Memory B cell (primary cell): Measurements from ENCODE around the gene L1CAM.

Experiments used
- ATAC-seq: fragments of 150-1000 bp; cut with Tn5 transposase; 2 replicates; pipeline ENCODE4 v1.10.0; 2021; ENCODE audit warnings: low read depth, mild to moderate bottlenecking, moderate library complexity
- DNase-seq, 2 donors: peaks; one replicate each; pipeline ENCODE4 v3.0.0; 2022; ENCODE audit warnings: low spot score in 2 of 2
- H3K27ac Mint-ChIP-seq: one replicate; pipeline ENCODE4 v1.8.0; 2022; ENCODE audit warnings: mild to moderate bottlenecking, moderate library complexity, mixed read lengths
- H3K27me3 Mint-ChIP-seq: one replicate; pipeline ENCODE4 v1.8.0; 2022; ENCODE audit warnings: mixed read lengths
- H3K36me3 Mint-ChIP-seq: one replicate; pipeline ENCODE4 v1.8.0; 2022; ENCODE audit warnings: mild to moderate bottlenecking, mixed read lengths
- H3K4me1 Mint-ChIP-seq: one replicate; pipeline ENCODE4 v1.8.0; 2022; ENCODE audit warnings: mixed read lengths
- H3K4me3 Mint-ChIP-seq: one replicate; pipeline ENCODE4 v1.8.0; 2022; ENCODE audit warnings: mild to moderate bottlenecking, moderate library complexity, mixed read lengths
- H3K9me3 Mint-ChIP-seq: one replicate; pipeline ENCODE4 v1.8.0; 2022; ENCODE audit warnings: mixed read lengths

The L1CAM gene

DNA sequence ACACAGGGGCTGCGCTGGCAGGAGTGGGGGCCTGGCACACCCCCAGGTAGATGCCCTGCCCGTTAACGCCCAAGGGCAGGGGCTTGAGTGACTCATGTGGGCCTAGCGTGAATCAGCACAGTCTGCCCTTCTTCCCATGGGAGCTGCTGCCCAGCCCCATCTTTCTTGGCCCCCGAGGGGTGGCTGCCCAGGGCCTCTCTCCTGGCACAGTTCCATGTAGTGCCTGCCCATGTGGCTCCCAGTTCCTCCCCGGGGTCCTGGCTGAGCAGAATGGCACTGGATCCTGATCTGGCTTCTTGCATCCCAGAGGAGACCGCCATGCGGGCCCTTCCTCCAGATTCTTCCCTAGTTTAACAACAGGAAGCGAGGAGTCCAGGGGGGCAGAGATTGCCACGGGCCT lies 16.4 kb upstream of the L1CAM start:
- Mint-ChIP-seq H3K27me3 (no peaks in the 10 kb centered on the region), H3K9me3 (no peaks in the 10 kb centered on the region), H3K36me3 (peaks cover 2% of the 10 kb centered on the region), H3K4me3 (no peak overlapping the region), H3K27ac (no peak overlapping the region), H3K4me1 (peaks cover 33% of the 10 kb centered on the region)
- no peak for DNase-seq
- no peak for ATAC-seq

GRCh38 chrX:153901753-153902140 lies 15.8 kb upstream of the L1CAM start:
- Mint-ChIP-seq H3K27me3 (no peaks in the 10 kb centered on the region), H3K4me3 (peak overlapping the region; percentile 77), H3K27ac (peak overlapping the region; percentile 90), H3K9me3 (no peaks in the 10 kb centered on the region), H3K36me3 (peaks cover 2% of the 10 kb centered on the region), H3K4me1 (peaks cover 33% of the 10 kb centered on the region)
- no peak for DNase-seq
- no peak for ATAC-seq

DNA sequence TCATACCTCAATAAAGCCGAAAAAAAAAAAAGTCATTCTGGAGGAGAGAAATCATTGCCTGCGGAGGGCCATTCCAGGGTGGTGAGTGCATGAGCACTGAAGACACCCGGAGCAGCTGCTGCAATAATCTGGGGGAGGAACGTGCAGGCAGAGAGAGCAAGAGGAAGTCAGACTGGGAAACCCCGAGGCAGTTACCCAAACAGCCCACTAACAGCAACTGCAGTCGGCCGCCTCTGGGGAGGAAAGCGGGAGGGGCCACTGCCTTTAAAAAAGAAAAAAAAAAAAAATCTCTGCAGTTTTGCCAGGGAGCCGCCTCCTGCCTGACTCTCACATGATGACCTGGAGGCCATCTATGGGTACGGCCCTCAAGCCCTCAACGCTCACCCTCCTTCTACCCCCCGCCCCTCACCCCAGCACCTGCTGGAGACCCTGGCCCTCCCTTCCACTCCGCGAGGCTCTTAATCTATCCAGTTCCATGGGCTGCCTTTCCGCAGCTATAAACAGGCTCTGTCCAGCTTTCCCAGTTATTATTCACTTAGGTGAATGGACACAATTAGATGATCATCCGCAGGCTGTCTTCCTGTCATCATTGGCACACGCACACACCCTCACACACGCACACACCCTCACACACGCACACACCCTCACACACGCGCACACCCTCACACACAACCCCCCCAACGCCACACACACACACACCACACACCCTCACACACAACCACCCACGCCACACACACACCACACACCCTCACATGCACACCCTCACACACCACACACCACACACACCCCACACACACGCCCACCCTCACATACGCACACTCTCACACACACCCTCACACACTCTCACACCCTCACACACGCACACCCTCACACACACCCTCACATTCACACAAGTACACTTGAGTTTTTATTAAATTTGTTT lies 15.1 kb upstream of the L1CAM start:
- no peaks in the 10 kb centered on the region for H3K9me3 Mint-ChIP-seq
- peaks cover 33% of the 10 kb centered on the region for H3K4me1 Mint-ChIP-seq
- DNase-seq (peak in 1 of 2 donors; percentile 61), ATAC-seq (peak; percentile 93)
- H3K36me3 Mint-ChIP-seq = peaks cover 2% of the 10 kb centered on the region
- H3K4me3 Mint-ChIP-seq = peak overlapping the region; percentile 77
- no peaks in the 10 kb centered on the region for H3K27me3 Mint-ChIP-seq
- peak overlapping the region; percentile 90 for H3K27ac Mint-ChIP-seq

DNA sequence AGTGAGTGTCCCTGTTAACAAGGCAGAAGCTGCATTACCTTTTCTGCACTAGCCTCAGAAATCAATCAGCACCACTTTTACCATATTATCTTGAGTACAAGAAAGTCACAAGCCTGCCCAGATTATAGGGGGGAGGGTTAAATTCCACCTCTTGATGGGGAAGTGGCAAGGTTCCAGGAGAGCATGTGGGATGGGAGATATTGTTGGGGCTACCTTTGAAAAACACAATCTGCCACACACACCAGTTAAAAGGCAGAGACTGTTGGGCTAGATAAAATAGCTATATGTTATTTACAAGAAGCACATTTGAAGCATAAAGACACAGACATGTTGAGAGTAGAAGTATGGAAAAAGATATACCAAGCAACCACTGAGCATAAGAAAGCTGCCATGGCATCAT lies 11.9 kb upstream of the L1CAM start:
- Mint-ChIP-seq H3K9me3 (no peaks in the 10 kb centered on the region), H3K27ac (no peak overlapping the region), H3K27me3 (no peaks in the 10 kb centered on the region), H3K36me3 (peaks cover 2% of the 10 kb centered on the region), H3K4me3 (no peak overlapping the region), H3K4me1 (peaks cover 21% of the 10 kb centered on the region)
- ATAC-seq = no peak
- no peak for DNase-seq

GRCh38 chrX:153889123-153889522 lies 3.1 kb upstream of the L1CAM start:
- Mint-ChIP-seq H3K36me3 (no peaks in the 10 kb centered on the region), H3K27ac (no peak overlapping the region), H3K4me1 (peaks cover 15% of the 10 kb centered on the region), H3K27me3 (peaks cover 3% of the 10 kb centered on the region), H3K4me3 (no peak overlapping the region), H3K9me3 (no peaks in the 10 kb centered on the region)
- ATAC-seq = no peak
- DNase-seq = no peak

DNA sequence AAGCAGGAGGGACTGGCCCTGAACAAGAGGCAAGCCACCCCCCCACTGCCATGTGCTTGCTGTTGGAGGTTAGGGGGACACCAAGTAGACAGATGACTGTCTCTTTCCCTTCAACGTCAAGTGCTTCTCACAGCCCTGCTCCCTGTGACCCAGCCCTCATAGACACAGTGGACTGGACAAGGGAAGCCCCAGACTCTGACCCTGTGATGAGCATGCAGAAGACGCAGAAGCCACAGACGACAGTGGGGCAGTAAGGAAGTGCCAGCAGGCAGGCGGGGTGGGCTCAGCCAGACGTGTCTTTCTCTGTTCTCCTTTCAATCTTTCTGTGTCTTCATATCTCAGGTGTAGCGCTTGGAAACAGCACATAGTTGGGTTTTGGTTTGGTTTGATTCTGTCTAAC lies 2.4 kb upstream of the L1CAM start:
- DNase-seq (peak; percentile 25 to 44), ATAC-seq (peak; percentile 87)
- Mint-ChIP-seq H3K4me1 (peaks cover 13% of the 10 kb centered on the region), H3K27ac (no peak overlapping the region), H3K9me3 (no peaks in the 10 kb centered on the region), H3K36me3 (no peaks in the 10 kb centered on the region), H3K4me3 (peak overlapping the region; percentile 41), H3K27me3 (peaks cover 3% of the 10 kb centered on the region)

- peaks cover 3% of the 10 kb centered on the region for H3K36me3 Mint-ChIP-seq
- H3K9me3 Mint-ChIP-seq = no peaks in the 10 kb centered on the region
- peaks cover 3% of the 10 kb centered on the region for H3K27me3 Mint-ChIP-seq
- no peak overlapping the region for H3K27ac Mint-ChIP-seq
- DNase-seq (no peak), ATAC-seq (no peak)
- no peak overlapping the region for H3K4me3 Mint-ChIP-seq
- peaks cover 13% of the 10 kb centered on the region for H3K4me1 Mint-ChIP-seq
These were observed 1.4 kb upstream of the L1CAM start for GRCh38 chrX:153887385-153887784.

DNA sequence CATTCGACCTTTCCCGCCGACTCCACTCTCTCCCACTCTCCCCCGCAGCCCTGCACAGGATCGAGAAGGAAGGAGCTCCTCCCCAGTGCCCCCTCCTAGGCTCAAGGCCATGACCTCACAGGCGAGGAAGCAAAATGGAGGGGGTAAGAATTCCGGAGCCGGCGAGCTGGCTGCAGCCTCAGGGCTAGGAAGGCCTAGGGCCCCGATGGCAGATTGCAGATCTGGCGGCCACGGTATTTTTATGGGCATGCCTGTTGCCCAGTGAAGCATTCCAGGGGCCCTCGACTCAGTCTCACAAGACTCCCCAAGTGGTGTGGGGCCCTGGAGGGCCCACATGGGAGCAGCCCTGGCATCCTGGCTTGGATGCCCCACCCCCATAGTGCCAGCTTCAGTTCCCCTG lies 942 bp upstream of the L1CAM start:
- H3K27ac Mint-ChIP-seq = no peak overlapping the region
- H3K4me1 Mint-ChIP-seq = peaks cover 15% of the 10 kb centered on the region
- H3K36me3 Mint-ChIP-seq = peaks cover 4% of the 10 kb centered on the region
- H3K4me3 Mint-ChIP-seq = peak overlapping the region; percentile 62
- DNase-seq (no peak), ATAC-seq (no peak)
- H3K9me3 Mint-ChIP-seq = no peaks in the 10 kb centered on the region
- H3K27me3 Mint-ChIP-seq = peaks cover 5% of the 10 kb centered on the region

DNA sequence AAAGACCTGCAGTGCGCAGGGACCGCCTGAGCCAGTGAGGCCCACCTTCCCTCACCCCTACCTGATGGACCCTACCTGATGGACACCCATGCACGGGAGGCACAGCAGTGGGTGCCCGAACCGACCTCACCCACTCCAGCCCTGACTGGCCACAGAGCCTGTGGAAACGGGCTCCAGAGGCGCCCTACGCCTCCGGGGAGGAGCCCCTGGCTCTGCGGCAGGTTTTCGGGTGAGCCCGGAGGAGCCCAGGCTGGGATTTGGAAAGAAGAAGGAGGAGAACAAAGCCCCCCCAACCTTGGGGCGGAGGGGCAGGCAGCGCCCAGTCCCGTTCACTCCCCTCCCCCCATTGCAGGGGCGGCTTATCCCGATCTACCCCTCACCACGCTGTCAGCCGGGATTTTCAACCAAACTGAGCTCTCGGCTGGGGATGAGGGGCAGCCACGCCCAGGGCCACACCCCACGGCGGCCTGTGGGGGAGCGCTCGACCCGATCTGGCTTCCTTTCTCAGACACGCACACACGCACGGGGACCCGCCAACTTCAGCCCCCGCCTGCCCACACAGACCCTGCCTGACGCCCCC lies 675 bp downstream of the L1CAM start:
- Mint-ChIP-seq H3K27me3 (peaks cover 5% of the 10 kb centered on the region), H3K27ac (no peak overlapping the region), H3K9me3 (no peaks in the 10 kb centered on the region), H3K36me3 (peaks cover 4% of the 10 kb centered on the region), H3K4me3 (peak overlapping the region; percentile 49), H3K4me1 (peaks cover 15% of the 10 kb centered on the region)
- ATAC-seq (peak; percentile 32), DNase-seq (no peak)

DNA sequence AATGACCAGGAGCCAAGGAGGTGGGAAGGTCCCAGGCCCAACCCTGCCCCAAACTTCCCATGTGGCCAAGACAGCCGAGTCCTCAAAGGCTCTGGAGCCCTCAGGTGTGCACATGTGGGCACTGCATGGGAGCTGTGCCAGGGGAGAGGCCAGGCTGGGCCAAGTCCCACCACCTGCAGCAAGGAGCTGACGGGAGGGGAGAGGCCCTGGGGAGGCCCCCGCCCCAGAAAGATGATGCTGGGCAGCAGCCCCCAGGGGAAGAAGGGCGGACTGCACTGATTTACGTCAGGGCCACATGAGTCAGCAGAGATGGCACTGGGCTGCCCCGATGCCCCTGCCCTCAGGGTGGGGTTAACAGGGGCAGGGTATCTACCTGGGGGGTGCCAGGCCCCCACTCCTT lies 1.4 kb downstream of the L1CAM start:
- peaks cover 15% of the 10 kb centered on the region for H3K4me1 Mint-ChIP-seq
- no peak overlapping the region for H3K4me3 Mint-ChIP-seq
- no peak for DNase-seq
- no peak overlapping the region for H3K27ac Mint-ChIP-seq
- peaks cover 4% of the 10 kb centered on the region for H3K27me3 Mint-ChIP-seq
- no peaks in the 10 kb centered on the region for H3K9me3 Mint-ChIP-seq
- H3K36me3 Mint-ChIP-seq = peaks cover 4% of the 10 kb centered on the region
- ATAC-seq = no peak

GRCh38 chrX:153884136-153884535 lies 1.8 kb downstream of the L1CAM start:
- DNase-seq (no peak), ATAC-seq (no peak)
- no peaks in the 10 kb centered on the region for H3K9me3 Mint-ChIP-seq
- H3K4me1 Mint-ChIP-seq = peaks cover 16% of the 10 kb centered on the region
- H3K4me3 Mint-ChIP-seq = peak overlapping the region; percentile 44
- H3K27me3 Mint-ChIP-seq = peaks cover 5% of the 10 kb centered on the region
- H3K27ac Mint-ChIP-seq = no peak overlapping the region
- peaks cover 5% of the 10 kb centered on the region for H3K36me3 Mint-ChIP-seq

GRCh38 chrX:153883163-153883843 lies 2.7 kb downstream of the L1CAM start:
- no peak for ATAC-seq
- no peaks in the 10 kb centered on the region for H3K9me3 Mint-ChIP-seq
- H3K4me1 Mint-ChIP-seq = peaks cover 17% of the 10 kb centered on the region
- no peak overlapping the region for H3K27ac Mint-ChIP-seq
- no peak for DNase-seq
- H3K27me3 Mint-ChIP-seq = peaks cover 10% of the 10 kb centered on the region
- no peak overlapping the region for H3K4me3 Mint-ChIP-seq
- peaks cover 6% of the 10 kb centered on the region for H3K36me3 Mint-ChIP-seq

GRCh38 chrX:153882557-153882956 lies 3.4 kb downstream of the L1CAM start:
- peaks cover 6% of the 10 kb centered on the region for H3K36me3 Mint-ChIP-seq
- ATAC-seq (no peak), DNase-seq (no peak)
- no peak overlapping the region for H3K4me3 Mint-ChIP-seq
- peaks cover 13% of the 10 kb centered on the region for H3K27me3 Mint-ChIP-seq
- peaks cover 14% of the 10 kb centered on the region for H3K4me1 Mint-ChIP-seq
- no peaks in the 10 kb centered on the region for H3K9me3 Mint-ChIP-seq
- no peak overlapping the region for H3K27ac Mint-ChIP-seq

DNA sequence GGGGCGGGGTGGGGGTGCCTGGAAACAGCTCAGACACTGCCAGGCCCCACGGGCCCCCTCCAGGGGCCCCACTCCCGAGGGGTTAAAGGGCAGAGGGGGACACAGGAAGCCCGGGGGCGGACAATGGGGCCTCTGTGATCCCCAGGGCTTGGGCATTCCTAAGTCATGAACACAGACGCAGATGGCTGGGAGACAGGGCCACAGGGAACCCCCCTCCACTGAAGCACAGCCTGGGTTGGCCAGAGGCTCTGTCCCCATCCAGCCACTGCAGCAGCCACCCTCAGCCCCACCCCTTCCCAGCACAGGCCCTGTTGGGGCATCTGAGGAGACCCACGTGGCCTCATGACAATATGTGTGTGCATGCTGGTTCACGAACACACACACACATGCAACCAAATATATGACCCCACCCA lies 3.9 kb downstream of the L1CAM start:
- Mint-ChIP-seq H3K4me1 (peaks cover 13% of the 10 kb centered on the region), H3K27me3 (peaks cover 13% of the 10 kb centered on the region), H3K9me3 (no peaks in the 10 kb centered on the region), H3K4me3 (no peak overlapping the region), H3K36me3 (peaks cover 6% of the 10 kb centered on the region), H3K27ac (no peak overlapping the region)
- DNase-seq = no peak
- no peak for ATAC-seq
